Fibroblast of lung (primary cell): ENCODE measurements around the gene TMEM175.

Source experiments
- EZH2 ChIP-seq: IDR thresholded peaks from 2 replicates; pipeline ENCODE4 v1.5.1; 2012; ENCODE audit warnings: low read length, control low read depth, mild to moderate bottlenecking; ENCODE audit errors: missing control alignments
- TF ChIP-seq, protein P1 (sequence below), 2 donors: IDR thresholded peaks in 1 of 2; conservative IDR thresholded peaks in 1 of 2; 1 replicate in 1 of 2; 2 replicates in 1 of 2; pipeline ENCODE4 v1.5.1; 2011 to 2012; ENCODE audit warnings: low read length in 2 of 2, control low read depth in 1 of 2, inconsistent platforms in 1 of 2, low read depth in 1 of 2, mild to moderate bottlenecking in 1 of 2

DNA sequence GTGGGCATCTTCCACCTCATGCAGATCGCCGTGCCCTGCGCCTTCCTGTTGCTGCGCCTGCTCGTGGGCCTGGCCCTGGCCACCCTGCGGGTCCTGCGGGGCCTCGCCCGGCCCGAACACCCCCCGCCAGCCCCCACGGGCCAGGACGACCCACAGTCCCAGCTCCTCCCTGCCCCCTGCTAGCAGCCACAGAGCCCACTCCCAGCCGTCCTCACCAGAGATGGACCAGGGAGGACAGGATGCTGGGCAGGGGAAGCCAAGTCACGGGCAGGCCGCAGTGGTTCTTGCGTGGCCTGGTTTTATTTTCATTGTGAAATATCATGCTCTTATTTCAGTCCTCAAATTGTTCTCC, 26.0 kb downstream of the TMEM175 start:
- TF ChIP-seq, protein P1, sequence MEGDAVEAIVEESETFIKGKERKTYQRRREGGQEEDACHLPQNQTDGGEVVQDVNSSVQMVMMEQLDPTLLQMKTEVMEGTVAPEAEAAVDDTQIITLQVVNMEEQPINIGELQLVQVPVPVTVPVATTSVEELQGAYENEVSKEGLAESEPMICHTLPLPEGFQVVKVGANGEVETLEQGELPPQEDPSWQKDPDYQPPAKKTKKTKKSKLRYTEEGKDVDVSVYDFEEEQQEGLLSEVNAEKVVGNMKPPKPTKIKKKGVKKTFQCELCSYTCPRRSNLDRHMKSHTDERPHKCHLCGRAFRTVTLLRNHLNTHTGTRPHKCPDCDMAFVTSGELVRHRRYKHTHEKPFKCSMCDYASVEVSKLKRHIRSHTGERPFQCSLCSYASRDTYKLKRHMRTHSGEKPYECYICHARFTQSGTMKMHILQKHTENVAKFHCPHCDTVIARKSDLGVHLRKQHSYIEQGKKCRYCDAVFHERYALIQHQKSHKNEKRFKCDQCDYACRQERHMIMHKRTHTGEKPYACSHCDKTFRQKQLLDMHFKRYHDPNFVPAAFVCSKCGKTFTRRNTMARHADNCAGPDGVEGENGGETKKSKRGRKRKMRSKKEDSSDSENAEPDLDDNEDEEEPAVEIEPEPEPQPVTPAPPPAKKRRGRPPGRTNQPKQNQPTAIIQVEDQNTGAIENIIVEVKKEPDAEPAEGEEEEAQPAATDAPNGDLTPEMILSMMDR (conservative IDR thresholded peaks at IDR 0.05 in 1 of 2, IDR thresholded peaks at IDR 0.05 in 1 of 2; ENCODE audit: low read depth in 1 of 2, low read length in 2 of 2), result no peak
- TF ChIP-seq EZH2, result no peak
